NCI-H2107 treated with DMSO at 0.1 percent for 48 hours (cell line): ENCODE measurements around the gene RNASE2.
"Not testable (repeated sequence)": the region's sequence is repeated elsewhere in the genome, so short reads cannot be mapped to it uniquely, and the experiment has no call there.

Experiments
- DNase-seq: peaks from one replicate; lab custom pipeline; 2025; ENCODE audit not compliant: unreplicated experiment; lab: John Stamatoyannopoulos, UW

RNASE2 gene

DNA sequence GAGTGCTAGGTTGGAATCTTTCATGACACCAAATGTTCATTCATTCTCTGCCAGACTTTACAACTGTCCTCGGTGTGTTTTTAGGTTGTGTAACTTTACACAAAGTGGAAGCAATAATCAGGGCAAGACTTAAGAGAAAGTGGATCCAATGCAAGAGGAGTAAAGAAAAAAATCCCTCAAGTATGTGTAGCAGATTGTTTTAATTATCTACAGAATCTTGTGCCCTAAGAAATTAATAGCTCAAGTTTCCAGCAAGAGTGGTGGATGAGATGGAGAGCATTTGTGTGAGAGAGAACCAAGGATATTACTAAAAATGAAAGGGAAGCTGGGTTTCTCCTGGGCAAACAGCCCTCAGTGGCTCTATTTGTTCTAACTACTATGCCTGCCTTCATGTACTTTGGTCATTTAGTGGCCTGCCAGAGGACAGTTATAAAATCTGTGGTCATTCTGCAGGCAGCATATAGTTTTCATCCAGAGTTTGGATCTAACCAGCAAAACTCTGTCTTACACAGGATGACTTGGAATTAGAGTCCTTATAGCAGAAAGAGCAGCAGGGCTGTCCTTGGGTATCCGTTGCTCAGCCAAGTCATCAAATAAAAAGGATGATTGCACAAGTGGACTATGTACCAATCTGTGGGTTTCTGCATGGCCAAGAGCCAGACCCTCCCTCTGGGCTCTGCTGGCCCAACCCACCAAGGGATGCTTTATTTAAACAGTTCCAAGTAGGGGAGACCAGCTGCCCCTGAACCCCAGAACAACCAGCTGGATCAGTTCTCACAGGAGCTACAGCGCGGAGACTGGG is at the start of gene RNASE2:
Gene RNASE2, plus strand, starts transcription at position 752 of the 802 bp plus-strand sequence. CDS start 285 bp downstream, outside the sequence.
- not testable (repeated sequence) for DNase-seq

DNA sequence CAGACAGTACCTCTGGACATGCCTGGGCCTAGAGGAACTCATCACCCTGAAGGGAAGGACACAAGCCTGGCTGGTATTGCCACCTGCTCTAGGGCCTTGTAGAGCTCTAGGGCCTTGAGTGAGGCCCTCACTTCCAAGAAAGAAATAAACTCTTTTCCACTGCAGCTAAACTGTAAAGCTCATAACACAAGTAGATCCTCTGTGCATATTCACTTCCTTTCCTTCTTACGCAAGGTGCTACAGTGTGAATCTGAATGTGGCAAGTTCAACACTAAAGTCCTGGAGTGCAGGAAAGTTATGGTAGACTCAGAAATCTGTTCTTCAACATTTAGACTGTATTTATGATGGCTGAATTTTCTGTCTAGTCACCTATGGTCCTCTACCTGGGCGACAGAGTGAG is 49.6 kb upstream of the RNASE2 start:
- DNase-seq, result no peak

- DNase-seq, result no peak
Observed at GRCh38 chr14:20907214-20907613, 48.1 kb upstream of the RNASE2 start.

GRCh38 chr14:20910822-20911221 is 44.5 kb upstream of the RNASE2 start:
- not testable (repeated sequence) for DNase-seq

- not testable (repeated sequence) for DNase-seq
Observed at GRCh38 chr14:20919038-20919756, 36.1 kb upstream of the RNASE2 start.

DNA sequence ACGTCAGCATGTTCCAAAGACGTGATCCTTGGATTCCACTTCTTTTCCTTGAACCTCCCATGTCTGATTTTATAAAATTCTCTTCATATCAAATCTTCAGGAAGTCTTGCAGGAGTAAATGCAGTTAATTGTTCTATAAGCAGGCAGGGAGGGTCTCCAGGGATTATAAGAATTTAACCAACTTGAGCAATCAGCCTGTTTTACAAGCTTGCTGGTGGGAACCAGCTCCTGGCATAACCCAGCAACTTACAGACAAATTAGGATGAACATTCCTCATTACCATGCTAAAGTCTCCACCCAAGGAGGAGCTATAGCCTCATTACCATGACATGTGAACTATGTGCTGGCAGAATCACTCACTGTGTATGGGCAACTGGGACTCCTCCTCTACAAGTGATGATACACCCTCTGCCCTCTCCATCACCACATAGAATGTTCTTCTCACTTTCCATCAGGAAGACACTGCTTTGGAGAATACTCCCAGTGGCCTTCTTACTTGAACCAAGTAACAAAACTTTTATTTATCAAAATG is 31.5 kb upstream of the RNASE2 start:
- not testable (repeated sequence) for DNase-seq

GRCh38 chr14:20934148-20934762 is 21.0 kb upstream of the RNASE2 start:
- no peak for DNase-seq

GRCh38 chr14:20935303-20935984 is 19.8 kb upstream of the RNASE2 start:
- no peak for DNase-seq

GRCh38 chr14:20945146-20945545 is 10.1 kb upstream of the RNASE2 start:
- DNase-seq, result not testable (repeated sequence)

DNA sequence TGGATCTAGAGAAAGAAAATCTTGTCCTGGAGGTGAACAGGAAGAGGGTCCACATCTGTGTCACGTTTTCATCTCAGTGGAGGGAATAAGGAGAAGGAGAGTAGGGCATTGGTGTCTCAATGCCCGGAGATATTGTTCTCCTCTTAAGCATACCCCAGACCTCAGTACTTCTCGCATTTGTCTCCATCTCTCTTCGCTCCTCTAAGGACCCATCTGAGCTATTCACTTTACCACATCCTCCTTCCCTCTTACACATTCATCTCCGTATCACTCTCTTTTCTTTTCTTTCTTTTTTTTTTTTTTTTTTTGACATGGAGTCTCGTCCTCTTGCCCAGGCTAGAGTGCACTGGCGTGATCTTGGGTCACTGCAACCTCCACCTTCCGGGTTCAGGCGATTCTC is 8.6 kb upstream of the RNASE2 start:
- DNase-seq, result not testable (repeated sequence)

DNA sequence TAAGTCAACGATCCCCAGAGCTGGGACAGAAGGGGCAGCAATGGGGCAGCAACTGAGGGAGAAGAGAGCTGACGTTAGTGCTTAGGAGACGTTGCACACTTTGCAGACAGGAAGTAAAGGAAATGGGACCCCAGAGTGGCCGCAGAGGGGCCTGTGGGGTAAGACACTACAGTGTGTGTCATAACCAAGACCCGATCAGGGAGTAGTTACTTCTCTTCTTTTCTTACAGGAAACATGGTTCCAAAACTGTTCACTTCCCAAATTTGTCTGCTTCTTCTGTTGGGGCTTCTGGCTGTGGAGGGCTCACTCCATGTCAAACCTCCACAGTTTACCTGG is 219 bp downstream of the RNASE2 start:
- DNase-seq, result not testable (repeated sequence)

DNA sequence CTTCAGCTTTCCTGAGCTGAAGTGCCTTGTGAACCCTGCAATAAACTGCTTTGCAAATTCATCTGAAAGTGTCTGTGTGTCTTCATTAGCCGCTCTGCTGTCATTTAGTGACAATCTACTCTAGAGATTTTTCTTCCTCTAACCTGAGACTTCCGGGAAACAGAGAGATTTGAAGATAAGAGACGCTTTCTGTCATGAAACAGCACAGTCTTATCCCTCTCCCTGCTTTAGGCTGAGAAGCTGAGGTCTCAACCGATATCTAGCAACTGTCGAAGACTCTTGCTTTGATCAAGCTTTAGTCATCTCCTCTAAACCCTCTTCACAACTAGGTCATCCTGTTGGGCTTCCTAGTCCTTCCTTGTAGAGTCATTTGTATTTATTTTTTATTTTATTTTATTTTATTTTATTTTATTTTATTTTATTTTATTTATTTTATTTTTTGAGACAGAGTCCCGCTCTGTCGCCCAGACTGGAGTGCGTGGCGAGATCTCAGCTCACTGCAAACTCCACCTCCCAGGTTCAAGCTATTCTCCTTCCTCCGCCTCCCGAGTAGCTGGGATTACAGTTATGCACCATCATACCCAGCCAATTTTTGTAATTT is 1.2 kb downstream of the RNASE2 start:
- DNase-seq, result no peak

GRCh38 chr14:20958946-20959345 is 3.7 kb downstream of the RNASE2 start:
- not testable (repeated sequence) for DNase-seq

GRCh38 chr14:20969336-20969735 is 14.0 kb downstream of the RNASE2 start:
- DNase-seq, result no peak

GRCh38 chr14:20970647-20970982 is 15.3 kb downstream of the RNASE2 start:
- DNase-seq, result no peak

GRCh38 chr14:20970983-20971704 is 15.9 kb downstream of the RNASE2 start:
- DNase-seq, result peak; percentile 57

DNA sequence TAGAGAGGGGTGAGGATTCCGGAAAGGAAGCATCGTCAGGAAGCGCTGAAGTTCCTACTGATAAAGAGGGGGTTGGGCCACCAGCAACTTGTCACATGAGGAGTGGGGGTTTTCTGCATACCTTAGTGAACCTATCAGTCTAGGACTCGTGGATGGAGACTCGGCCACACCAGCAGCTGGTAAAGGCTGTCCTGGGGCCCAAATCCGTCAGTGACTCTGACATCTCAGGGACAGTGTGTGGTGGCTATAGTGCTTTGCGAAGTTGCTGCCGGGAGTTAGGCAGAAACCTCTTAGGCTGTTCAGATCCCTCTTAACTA is 16.4 kb downstream of the RNASE2 start:
- DNase-seq, result no peak

DNA sequence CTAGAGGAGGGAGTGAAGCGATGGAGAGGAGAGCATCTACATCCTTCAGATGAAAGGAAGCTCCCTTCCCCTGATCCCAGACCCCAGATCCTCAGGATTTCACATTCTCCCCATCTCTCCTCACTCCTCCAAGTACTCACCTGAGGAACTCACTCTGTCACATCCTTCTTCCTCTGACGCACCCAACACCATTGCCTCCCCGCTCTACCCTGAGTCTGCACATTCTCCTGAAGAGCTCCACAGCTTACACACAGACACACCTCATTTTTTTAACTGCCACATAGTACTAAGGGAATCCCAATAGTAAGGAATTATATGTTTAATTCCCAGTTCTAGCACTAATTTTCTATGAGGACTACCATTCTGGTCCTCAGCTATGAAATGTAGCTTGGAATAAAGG is 18.2 kb downstream of the RNASE2 start:
- DNase-seq, result no peak

GRCh38 chr14:20976291-20976690 is 21.0 kb downstream of the RNASE2 start:
- DNase-seq, result no peak

DNA sequence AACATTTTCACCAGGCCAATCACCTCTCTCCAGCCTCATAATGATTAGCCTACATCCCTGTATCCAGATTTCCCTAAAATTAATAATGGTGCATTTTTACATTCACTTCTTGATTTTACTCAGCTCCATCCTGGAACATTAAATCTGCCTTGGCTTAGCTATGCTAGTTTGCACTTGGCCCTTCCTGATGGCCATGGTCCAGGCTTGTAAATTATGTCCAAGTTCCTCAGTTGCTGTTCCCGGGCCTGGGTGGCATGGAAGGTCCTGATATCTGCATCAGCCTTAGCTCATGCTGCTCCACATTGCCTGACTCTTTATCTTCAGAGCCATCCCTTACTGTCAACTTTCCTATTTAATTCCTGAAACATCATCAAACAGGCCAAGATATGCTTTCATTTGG is 23.4 kb downstream of the RNASE2 start:
- no peak for DNase-seq
